GM20000 (cell line): Measurements from ENCODE around the gene COX5A.

Source experiments
- DNase-seq: peaks from one replicate; pipeline ENCODE4 v3.0.0; 2012; ENCODE audit warnings: low spot score
- TF ChIP-seq, protein P1 (sequence below): IDR thresholded peaks from 2 replicates; pipeline ENCODE4 v1.5.1; 2012; ENCODE audit warnings: mild to moderate bottlenecking, control low read depth; ENCODE audit errors: extremely low read depth, missing control alignments

COX5A gene

DNA sequence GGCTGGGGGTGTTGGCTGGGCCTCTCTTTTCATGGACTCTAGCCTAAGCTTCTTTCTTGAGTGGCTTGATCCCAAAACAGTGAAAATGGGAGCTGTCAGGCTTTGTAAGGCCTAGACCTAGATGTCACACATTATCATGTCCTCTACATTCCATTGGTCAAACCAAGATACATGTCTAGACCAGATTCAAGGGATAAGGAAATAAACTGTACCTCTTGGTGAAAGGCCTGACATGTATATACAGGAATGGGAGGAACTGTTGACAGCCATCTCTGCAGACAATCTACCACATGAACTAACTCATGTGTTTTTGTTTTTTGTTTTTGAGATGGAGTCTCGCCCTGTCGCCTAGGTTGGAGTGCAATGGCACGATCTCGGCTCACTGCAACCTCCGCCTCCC lies 29.8 kb upstream of the COX5A start:
- TF ChIP-seq, protein P1, sequence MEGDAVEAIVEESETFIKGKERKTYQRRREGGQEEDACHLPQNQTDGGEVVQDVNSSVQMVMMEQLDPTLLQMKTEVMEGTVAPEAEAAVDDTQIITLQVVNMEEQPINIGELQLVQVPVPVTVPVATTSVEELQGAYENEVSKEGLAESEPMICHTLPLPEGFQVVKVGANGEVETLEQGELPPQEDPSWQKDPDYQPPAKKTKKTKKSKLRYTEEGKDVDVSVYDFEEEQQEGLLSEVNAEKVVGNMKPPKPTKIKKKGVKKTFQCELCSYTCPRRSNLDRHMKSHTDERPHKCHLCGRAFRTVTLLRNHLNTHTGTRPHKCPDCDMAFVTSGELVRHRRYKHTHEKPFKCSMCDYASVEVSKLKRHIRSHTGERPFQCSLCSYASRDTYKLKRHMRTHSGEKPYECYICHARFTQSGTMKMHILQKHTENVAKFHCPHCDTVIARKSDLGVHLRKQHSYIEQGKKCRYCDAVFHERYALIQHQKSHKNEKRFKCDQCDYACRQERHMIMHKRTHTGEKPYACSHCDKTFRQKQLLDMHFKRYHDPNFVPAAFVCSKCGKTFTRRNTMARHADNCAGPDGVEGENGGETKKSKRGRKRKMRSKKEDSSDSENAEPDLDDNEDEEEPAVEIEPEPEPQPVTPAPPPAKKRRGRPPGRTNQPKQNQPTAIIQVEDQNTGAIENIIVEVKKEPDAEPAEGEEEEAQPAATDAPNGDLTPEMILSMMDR: no peak
- no peak for DNase-seq

- TF ChIP-seq, protein P1: no peak
- DNase-seq: no peak
Observed at GRCh38 chr15:74964794-74965193, 26.9 kb upstream of the COX5A start.

DNA sequence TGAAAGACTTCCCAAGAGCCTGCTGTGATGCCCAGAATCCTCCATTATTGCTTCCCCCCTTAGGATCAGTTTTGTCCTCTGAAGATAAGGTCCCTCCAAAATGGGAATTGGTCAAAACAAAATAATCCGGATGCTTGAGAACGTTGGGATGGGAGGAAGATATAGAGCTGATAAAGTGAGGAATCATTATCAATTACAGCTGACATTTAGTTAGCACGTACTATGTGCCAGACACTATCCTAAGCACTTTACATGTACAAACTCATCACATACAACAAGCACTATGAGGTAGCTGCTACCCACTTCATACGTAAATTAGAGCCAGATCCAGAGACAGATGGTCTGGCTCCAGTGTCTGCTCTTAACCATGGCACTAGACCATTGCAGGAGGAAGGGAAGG lies 25.3 kb upstream of the COX5A start:
- no peak for DNase-seq
- TF ChIP-seq, protein P1: no peak

GRCh38 chr15:74962671-74963070 lies 24.8 kb upstream of the COX5A start:
- TF ChIP-seq, protein P1: no peak
- DNase-seq: no peak

DNA sequence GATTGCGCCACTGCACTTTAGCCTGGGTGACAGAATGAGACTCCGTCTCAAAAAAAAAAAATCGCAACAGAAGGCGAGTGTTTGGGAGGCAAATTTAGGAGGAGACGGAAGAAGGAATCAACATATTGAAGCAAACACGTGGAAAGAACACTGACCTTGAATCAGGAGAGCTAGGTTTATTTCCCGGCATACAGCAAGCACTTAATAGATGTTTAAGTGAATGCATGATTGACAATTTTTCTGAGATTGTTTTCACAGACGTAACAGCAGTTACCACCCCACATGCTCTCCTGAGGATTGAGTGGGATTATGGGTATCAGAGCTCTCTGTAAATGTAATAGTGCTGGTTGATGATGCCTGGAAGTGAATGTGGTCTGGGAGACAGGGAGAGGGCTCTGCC lies 24.3 kb upstream of the COX5A start:
- TF ChIP-seq, protein P1: no peak
- no peak for DNase-seq

DNA sequence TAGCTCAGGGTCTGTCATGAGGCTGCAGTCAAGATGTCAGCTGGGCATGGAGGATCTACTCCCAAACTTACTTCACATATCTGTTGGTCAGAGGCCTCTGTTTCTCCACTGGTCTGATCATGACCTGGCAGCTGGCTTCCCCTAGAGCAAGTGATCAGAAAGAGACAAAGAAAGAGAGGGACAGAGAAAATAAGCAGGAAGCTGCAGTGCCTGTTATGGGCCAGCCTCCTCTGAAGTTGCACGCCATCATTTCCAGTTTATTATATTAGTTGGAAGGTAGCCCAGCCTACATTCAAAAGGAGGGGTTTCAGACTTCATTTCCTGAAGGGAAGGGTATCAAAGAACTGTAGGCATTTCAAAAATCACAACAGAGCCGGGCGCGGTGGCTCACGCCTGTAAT lies 23.7 kb upstream of the COX5A start:
- TF ChIP-seq, protein P1: no peak
- DNase-seq: no peak

DNA sequence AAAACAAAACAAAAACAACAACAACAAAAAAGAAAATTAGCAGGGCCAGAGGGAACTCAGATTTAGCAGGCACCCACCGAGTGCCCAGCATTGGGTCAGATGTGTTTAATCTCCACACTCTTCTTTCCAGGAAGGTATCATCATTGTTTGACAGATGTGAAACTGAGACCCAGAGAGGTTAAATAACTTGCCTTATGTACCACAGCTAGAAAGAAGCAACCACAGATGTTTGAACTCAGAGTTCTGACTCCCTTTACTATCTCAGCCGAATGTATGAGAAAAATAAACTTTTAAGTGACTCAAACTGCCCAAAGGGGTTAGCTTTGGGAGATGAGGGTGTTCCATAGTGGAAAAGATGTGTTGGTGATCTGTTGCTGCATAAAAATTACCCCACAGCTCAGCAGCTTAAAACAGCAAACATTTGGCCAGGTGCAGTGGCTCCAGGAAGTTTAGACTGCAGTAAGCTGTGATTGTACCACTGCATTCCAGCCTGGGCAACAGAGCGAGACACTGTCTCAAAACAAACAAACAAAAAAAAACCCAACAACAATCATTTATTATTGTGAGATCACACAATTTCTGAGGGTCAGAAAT lies 23.2 kb upstream of the COX5A start:
- TF ChIP-seq, protein P1: no peak
- DNase-seq: no peak
